ENCODE measurements around the gene CENPN. TPM values are rescaled to one million over a fixed set of nuclear protein-coding genes. Genes with fewer than 3 reads are reported as not detected.
A peak's percentile ranks its signal among the peaks of the same experiment; 100 is the strongest.

The CENPN gene
- total RNA-seq (2014; rRNA removed; shearing (Covaris generic)), result 68.7 and 173 TPM in 2 replicates

DNA sequence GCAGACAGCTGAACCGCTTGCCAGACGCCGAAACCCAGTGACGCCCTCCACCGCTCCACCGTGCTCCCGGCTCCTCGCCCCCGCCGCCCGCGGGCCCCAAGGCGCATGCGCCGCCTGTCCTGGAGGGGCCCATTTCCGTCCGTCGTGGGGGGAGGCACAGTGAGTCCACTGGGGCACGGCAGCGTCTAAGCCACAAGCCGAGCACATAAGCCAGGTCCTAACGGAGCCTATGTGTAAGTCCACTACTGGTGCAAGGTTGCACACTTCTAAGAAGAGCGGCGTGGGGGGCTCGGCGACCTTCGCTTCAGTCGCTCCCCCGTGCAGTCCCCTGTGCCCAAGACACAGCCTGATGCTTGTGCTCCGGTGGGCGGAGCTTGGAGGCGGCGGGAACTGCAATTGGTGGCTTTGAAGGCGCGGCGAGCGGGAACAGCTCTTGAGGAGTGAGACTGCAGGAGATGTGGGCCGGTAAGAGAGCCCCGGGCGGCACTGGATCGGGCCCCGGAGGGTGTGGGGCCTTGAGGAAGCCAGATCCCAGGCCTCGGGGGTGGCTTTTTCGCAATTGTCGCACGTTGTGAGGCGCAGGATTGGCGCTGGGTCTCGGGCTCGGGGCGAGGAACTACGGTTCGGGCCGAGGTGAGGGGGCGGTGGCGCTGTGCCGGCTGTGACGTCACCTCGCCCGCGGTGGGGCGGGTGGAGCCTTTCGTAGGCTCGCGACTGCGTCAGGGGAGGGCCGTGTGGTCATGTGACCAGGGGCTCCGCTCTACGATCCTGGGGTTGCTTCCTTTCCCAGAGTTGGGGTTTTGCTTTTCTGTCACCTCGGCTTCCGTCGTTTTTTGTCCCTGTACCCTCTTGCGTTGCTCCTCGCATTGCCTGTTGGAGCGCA is at the start of gene CENPN, which contains the start of gene CMC2:
Gene CENPN, plus strand, starts transcription at position 402 of the 883 bp plus-strand sequence. CDS start 4,726 bp downstream, outside the sequence.
Gene CMC2, minus strand, starts transcription at position 73 of the 883 bp plus-strand sequence. CDS start 9,491 bp downstream, outside the sequence.
- in situ Hi-C loops (cut with HindIII; ENCODE audit: low sequenced_read_pairs), result no loop called here
- peak; percentile 99 for DNase-seq (ENCODE audit: low spot score)

GRCh38 chr16:80958284-80958683 is 48.7 kb upstream of the CENPN start:
- in situ Hi-C loops (cut with HindIII; ENCODE audit: low sequenced_read_pairs), result no loop called here
- no peak for DNase-seq (ENCODE audit: low spot score)

- no peak for DNase-seq (ENCODE audit: low spot score)
- in situ Hi-C loops (cut with HindIII; ENCODE audit: low sequenced_read_pairs), result no loop called here
These were observed 44.1 kb upstream of the CENPN start for GRCh38 chr16:80962879-80963278.

GRCh38 chr16:80964351-80964750 is 42.7 kb upstream of the CENPN start:
- no peak for DNase-seq (ENCODE audit: low spot score)

DNA sequence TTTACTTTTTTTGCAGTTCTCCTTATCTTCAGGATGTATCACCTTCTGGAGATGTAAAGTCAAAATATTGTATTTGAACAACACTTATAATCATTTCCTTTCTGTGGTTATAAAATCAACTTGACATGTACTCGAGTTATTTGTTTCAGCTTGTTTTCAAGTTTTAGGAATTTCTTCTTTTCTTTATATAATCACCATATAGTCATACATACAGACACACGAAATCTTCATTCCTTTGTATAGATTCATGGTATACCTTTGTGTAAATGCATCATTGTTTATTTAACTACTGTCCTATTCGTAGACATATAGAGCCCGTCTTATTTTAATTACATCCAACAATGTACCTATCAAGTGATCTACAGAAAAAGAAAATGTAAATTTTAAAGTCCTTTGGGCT is 40.4 kb upstream of the CENPN start:
- in situ Hi-C loops (cut with HindIII; ENCODE audit: low sequenced_read_pairs), result no loop called here
- DNase-seq (ENCODE audit: low spot score), result no peak

More at GRCh38 chr16:80964351-80964750, 42.7 kb upstream of the CENPN start:
- in situ Hi-C loops (cut with HindIII; ENCODE audit: low sequenced_read_pairs), result no loop called here

DNA sequence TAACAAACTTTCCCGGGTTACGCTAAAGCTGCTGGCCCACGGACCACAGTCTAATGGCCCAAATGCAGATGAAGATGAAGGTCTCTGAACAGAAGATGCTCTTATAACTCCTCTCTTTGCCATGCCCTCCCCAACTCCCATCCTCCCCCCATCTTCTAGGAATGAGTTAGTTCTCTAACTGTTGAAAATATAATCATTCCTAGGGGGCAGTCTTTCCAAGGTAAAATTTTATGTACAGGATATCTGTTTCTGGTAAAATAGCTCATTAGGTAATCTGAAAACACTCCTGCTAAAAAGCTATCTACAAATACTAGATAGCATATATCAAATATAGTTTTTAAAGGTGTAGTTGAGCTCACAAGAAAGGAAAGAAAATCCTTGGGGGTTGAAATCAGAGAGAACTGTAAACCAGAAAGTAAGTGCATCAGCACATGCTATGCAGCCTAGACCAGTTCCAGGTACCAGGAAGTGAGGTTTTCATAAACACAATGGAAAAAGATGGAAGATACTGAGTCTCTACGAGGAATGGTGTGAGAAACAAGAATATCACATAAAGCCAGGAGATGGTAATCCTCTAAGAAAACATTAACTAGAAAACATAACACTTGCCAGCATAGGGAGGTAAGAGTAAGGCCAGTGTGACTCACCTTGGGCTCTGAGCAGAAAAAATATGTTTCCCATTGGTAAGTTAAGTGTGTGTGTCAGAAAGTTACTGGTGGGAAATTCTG is 38.5 kb upstream of the CENPN start:
- DNase-seq (ENCODE audit: low spot score), result no peak
- in situ Hi-C loops (cut with HindIII; ENCODE audit: low sequenced_read_pairs), result no loop called here

DNA sequence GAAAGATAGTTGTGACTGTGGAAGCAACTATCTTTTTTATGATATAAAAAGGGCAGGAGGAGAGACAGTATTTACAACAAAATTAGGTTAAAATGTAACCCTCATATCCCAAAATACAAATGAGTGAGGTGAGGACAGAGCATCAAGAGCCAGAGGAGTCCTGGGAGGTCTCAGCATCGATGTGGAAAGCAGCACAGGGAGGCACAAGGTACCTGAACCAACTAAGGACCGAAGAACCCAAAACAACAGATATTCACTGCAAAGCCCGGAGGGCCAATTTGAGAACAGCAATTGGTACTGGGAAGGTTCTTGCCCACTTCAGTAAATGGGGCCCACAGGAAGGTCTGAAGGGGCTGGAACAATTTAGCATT is 37.9 kb upstream of the CENPN start:
- DNase-seq (ENCODE audit: low spot score), result no peak
- in situ Hi-C loops (cut with HindIII; ENCODE audit: low sequenced_read_pairs), result no loop called here

GRCh38 chr16:80971819-80972218 is 35.2 kb upstream of the CENPN start:
- in situ Hi-C loops (cut with HindIII; ENCODE audit: low sequenced_read_pairs), result no loop called here
- peak; percentile 84 for DNase-seq (ENCODE audit: low spot score)

- in situ Hi-C loops (cut with HindIII; ENCODE audit: low sequenced_read_pairs), result no loop called here
- no peak for DNase-seq (ENCODE audit: low spot score)
These were observed 34.4 kb upstream of the CENPN start for GRCh38 chr16:80972611-80973010.

DNA sequence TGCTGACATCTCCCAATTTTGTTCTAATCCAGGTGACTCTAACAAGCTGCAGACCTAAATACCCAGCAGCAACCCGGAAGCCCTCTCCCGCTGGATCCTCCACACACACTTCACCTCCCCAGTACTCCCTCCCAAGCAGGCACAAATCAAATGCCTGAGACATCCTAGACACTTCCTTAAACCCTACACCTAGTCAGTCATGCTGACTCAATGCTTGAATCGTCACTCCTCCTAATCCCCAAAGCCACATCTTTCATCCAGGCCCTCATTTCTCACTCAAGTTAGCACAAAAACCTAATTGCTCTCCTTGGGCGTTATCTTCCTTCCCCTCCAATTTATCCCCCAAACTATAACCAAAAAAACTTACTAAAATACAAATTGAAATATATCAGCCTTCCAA is 33.0 kb upstream of the CENPN start:
- no peak for DNase-seq (ENCODE audit: low spot score)

DNA sequence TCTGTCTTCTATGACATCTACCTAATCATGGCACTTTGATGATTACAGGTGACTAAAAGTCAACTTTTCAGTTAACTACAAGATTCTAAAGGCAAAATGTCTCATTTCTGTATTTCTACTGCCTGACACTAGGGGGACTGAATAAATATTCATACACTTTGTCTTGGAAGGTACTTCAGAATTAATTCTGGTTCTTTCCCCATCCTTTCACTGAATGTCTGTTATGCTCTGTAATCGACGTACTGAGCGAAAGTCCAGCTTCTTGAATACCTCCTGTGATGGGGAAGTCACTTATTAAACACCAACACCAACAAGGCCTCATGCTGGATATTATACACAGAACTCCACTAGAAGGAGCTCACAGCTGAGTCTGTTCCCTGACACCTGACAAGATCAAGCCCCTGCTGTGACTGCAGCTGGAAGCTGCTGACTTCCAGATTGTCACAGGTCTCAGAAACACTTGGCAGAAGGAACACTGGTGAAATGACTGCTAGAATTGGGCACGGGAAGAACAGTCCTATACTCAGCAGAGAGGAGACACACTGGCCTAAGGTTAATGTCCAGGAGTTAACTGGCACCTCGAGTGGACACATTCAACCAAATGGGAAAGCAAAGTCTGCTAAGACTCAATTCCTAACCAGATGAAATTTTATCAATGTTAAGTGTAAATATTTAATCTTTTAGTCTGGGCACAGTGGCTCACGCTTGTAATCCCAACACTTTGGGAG is 32.2 kb upstream of the CENPN start:
- DNase-seq (ENCODE audit: low spot score), result peak; percentile 68
- in situ Hi-C loops (cut with HindIII; ENCODE audit: low sequenced_read_pairs), result no loop called here

More for the DNA sequence above, 33.0 kb upstream of the CENPN start:
- in situ Hi-C loops (cut with HindIII; ENCODE audit: low sequenced_read_pairs), result no loop called here

DNA sequence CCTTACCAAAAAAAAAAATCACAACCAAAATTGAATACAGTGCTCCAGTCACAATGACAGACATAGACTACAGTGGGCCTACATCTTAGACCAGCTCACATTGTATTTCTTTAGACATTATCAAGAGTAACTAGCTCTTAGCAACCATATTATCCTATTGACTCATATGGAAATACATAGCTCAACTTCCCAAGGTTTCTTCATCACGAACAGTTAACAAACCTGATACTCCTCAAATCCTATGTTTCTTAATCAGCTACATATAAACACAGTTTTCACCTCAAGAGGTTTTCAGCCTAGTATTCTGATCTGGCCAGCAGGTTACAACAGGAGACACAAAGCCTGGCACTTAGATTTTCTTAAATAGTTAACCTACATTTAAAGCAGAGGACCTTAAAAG is 30.1 kb upstream of the CENPN start:
- no peak for DNase-seq (ENCODE audit: low spot score)
- in situ Hi-C loops (cut with HindIII; ENCODE audit: low sequenced_read_pairs), result no loop called here

DNA sequence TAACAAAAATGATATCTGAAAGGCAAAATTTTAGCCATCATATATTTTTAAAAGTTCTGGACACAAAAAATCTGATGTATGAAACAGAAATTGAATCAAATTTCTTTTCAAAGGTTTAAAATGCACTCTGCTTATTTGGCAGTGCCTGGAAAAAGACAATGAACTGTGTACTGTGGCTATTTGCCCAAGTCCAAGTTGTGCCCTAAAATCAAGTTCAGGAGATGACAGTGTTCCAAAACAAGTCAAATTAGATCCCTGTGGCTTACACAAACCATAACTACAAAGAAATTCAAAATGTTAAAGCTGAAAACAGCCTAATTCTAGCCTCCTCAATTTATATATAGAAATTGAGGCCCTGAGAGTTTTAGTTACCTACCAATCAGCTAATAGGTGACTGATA is 25.9 kb upstream of the CENPN start:
- no peak for DNase-seq (ENCODE audit: low spot score)
- in situ Hi-C loops (cut with HindIII; ENCODE audit: low sequenced_read_pairs), result no loop called here

DNA sequence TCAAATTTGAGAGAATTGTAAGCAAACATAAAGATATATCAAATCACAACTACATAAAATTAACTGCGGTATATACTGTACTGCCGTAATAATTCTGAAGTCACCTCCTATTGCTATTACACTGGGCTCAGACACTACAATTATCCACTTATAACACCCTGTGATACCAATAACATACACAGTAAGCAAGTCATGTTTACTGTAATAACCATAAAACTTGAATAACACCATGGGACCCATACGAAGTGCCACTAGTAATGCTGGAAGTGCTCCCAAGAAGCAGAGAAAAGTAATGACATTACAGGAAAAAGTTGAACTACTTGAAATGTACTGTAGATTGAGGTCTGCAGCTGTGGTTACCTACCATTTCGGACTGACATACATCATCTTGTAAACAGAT is 24.4 kb upstream of the CENPN start:
- DNase-seq (ENCODE audit: low spot score), result no peak
- in situ Hi-C loops (cut with HindIII; ENCODE audit: low sequenced_read_pairs), result no loop called here

DNA sequence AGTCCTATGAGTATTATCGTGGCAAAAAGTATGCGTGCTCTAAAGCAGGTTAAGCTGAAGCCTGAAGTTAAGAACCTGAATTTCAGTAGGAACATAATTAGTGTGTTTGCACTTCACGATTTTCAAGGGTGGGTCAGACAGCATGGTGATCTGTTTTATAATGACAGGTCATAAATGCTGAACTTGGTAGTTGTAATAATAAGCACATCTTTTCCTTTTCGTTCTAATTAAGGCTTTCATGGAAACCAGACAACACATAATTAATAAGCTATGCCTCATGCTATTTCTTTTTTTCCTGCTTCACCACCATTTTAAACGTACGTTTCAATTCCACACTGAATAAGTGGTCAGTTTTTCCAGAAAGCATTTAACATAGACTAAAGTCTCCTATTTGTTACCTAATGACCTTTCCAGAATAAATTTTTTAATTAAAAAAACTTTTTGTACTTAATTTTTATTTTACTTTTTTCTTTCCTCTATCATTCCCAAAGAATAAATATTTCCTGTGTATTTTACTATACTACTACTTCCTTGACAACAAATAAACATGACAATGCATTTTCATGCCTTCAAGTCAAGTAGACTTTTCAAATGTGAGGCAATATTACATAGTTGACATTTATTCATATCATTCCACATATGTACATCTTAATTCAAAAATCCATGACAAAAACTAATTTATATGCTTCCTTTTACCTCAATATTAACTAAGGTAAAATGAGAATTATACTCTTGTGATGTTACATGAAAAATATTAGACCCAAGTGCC is 22.7 kb upstream of the CENPN start:
- in situ Hi-C loops (cut with HindIII; ENCODE audit: low sequenced_read_pairs), result no loop called here
- DNase-seq (ENCODE audit: low spot score), result no peak

- DNase-seq (ENCODE audit: low spot score), result no peak
- in situ Hi-C loops (cut with HindIII; ENCODE audit: low sequenced_read_pairs), result no loop called here
These were observed 21.4 kb upstream of the CENPN start for GRCh38 chr16:80985611-80986010.

DNA sequence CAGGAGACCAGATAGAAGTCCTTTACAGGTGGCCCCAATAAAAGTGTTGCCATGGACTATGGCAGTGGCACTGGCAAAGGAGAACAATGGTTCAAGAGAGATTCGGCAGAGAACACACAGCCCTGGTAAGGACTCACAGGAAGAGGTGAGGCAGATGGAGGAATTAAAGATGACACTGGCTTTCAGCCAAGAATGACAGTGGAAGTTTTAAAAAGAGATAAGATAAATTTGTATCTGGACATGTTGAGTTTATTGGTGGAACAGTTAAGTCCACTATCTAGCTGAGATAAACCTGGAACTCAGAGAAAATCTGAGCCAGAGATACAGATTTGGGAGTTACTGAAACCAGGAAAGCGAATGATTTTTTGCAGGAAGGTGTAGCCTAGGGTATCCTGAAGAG is 20.5 kb upstream of the CENPN start:
- in situ Hi-C loops (cut with HindIII; ENCODE audit: low sequenced_read_pairs), result no loop called here
- DNase-seq (ENCODE audit: low spot score), result peak; percentile 23

- in situ Hi-C loops (cut with HindIII; ENCODE audit: low sequenced_read_pairs), result no loop called here
- DNase-seq (ENCODE audit: low spot score), result no peak
These were observed 18.3 kb upstream of the CENPN start for GRCh38 chr16:80988756-80989155.

DNA sequence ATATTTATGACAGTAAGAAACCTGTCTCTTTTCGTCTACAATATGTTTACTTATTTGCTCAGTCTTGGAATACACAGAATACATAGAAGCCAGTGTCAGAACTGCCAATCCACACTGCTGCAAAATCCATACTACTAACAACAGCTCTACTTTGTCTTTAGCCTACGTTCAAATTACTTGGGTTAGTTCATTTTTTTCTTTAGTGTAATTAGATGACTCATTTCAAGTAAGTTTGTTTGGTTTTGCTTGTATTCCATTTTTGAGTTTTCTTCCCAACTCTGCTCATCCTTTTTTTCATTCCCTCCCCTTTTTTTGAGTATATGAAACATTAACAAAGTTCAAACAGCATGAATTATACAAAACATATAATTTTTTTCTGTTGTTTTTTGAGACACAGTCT is 17.2 kb upstream of the CENPN start:
- in situ Hi-C loops (cut with HindIII; ENCODE audit: low sequenced_read_pairs), result no loop called here
- DNase-seq (ENCODE audit: low spot score), result no peak
